Lung microvascular endothelial cell (primary cell): ENCODE results near the gene PGK1. TPM values are rescaled to one million over a fixed set of nuclear protein-coding genes. Genes with fewer than 3 reads are reported as not detected.
"Not testable (repeated sequence)": the region's sequence is repeated elsewhere in the genome, so short reads cannot be mapped to it uniquely, and the experiment has no call there.

Source experiments
- DNase-seq, 2 donors: peaks; one replicate each; pipeline versions ENCODE4 v3.0.0 to v3.0.0-alpha.2; 2010; ENCODE audit warnings: low read depth in 2 of 2
- total RNA-seq: library from RNA; depleted of rRNA; stranded (reverse); fragments of >200 nt; gene quantifications from 2 replicates; pipeline ENCODE4 v1.2.1, GENCODE V29; 2014

PGK1 gene
- total RNA-seq, 1 donor from 2014 or later = 122 TPM

GRCh38 chrX:78116365-78116764 is 12.3 kb downstream of the PGK1 start:
- no peak for DNase-seq

GRCh38 chrX:78116766-78117165 is 12.7 kb downstream of the PGK1 start:
- no peak for DNase-seq

GRCh38 chrX:78118628-78119027 is 14.6 kb downstream of the PGK1 start:
- no peak for DNase-seq

- DNase-seq = peak in 1 of 2 donors; percentile 15
Observed at GRCh38 chrX:78119521-78120227, 15.6 kb downstream of the PGK1 start.

GRCh38 chrX:78123190-78123589 is 19.1 kb downstream of the PGK1 start:
- no peak for DNase-seq

- peak in 1 of 2 donors; percentile 17 for DNase-seq
Observed at GRCh38 chrX:78124307-78124706, 20.3 kb downstream of the PGK1 start.

- DNase-seq = no peak
Observed at GRCh38 chrX:78125148-78125547, 21.1 kb downstream of the PGK1 start.

GRCh38 chrX:78125781-78126180 is 21.7 kb downstream of the PGK1 start:
- not testable (repeated sequence) for DNase-seq

- no peak for DNase-seq
Observed at GRCh38 chrX:78129714-78130113, 25.7 kb downstream of the PGK1 start.

GRCh38 chrX:78130396-78130795 is 26.3 kb downstream of the PGK1 start:
- DNase-seq = no peak

GRCh38 chrX:78131117-78131516 is 27.1 kb downstream of the PGK1 start:
- no peak for DNase-seq

- no peak for DNase-seq
Observed at GRCh38 chrX:78133238-78133960, 29.4 kb downstream of the PGK1 start.

- DNase-seq = peak; percentile 77 to 79
Observed at GRCh38 chrX:78139160-78140123, 35.4 kb downstream of the PGK1 start, which contains the start of gene TAF9B. TAF9B (minus strand) TSS chrX:78139650; CDS start chrX:78139611, 39 bp downstream.

- DNase-seq = no peak
Observed at GRCh38 chrX:78140206-78140605, 36.2 kb downstream of the PGK1 start.

GRCh38 chrX:78147002-78147540 is 43.0 kb downstream of the PGK1 start:
- DNase-seq = not testable (repeated sequence)

GRCh38 chrX:78157373-78157772 is 53.3 kb downstream of the PGK1 start:
- DNase-seq = not testable (repeated sequence)

- not testable (repeated sequence) for DNase-seq
Observed at GRCh38 chrX:78157846-78158245, 53.8 kb downstream of the PGK1 start.

- not testable (repeated sequence) for DNase-seq
Observed at GRCh38 chrX:78160711-78161110, 56.7 kb downstream of the PGK1 start.

GRCh38 chrX:78163175-78163574 is 59.1 kb downstream of the PGK1 start:
- not testable (repeated sequence) for DNase-seq

- DNase-seq = no peak
Observed at GRCh38 chrX:78165425-78165824, 61.4 kb downstream of the PGK1 start.

- DNase-seq = peak in 1 of 2 donors; percentile 3
Observed at GRCh38 chrX:78168065-78168464, 64.0 kb downstream of the PGK1 start.
